Measurements from ENCODE around the gene RSPH9. TPM values are rescaled to one million over a fixed set of nuclear protein-coding genes. Genes with fewer than 3 reads are reported as not detected.

The RSPH9 gene
- total RNA-seq, 1 experiment from 2014 or later: not detected

DNA sequence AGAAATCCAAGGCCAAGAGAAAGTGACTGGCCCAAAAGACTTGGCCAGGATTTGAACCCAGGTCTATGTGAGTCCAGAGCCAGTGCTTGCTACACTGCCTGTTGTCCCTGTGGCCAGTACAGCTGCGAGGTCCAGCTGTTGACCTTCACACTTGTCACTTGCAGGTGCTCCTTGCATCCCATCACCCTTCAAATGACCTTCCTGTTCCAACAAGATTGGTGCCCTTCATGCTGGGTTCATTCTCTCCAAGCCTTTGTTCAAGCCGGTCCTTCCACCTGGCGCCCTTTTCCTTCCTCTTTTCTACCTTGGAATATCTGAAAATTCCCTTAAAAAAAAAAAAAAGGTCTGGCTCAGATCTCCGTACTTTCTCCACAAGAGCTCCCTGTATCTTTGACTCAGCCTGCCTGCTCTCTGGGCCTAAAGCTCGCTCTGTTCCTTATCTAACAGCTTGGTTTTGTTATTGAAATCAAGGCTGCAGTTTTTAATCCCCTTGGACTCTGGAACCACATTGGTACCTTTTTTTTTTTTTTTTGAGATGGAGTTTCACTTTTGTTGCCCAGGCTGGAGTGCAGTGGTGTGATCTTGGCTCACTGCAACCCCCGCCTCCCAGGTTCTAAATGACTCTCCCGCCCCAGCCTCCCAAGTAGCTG is 64.9 kb downstream of the RSPH9 start:
- no peak for DNase-seq (ENCODE audit: low read depth)

DNA sequence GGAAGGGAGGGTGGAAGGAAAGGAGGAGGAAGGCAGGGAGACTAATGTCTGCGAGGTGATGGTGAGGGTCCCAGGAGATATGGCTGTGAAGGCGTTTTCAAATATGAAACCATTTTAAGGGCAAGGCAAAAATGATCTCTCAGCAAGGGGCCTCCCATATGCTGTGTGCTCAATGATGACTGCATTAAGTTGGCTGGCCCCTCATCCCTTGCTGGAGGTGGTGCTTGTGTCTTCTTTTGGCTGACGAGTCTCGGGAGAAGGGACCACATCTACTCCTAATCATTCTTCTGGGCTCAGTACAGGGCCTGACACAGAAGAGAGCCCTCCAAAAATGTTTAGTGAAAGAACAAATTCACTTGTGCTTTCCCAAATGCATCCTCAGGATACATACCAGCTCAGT is 65.7 kb downstream of the RSPH9 start:
- DNase-seq (ENCODE audit: low read depth): no peak

DNA sequence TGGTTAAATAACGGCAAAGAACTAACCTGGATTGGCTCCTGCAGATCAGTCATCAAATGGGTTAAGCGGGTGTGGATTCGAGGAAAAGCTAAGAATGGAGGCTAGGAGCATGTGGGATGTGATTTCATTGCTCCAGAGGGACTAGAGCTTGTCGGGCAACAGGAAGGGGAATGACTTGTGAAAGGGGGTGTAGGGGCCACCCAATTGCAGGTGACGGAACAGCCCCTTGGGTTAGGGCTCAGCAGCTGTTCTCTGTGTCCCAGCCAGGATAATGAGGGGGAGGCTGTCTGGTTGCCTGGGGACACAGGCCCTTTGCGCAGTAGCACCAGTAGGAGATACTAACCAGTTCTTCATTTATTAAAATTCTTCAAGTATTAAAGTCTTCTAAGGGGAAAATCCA is 67.7 kb downstream of the RSPH9 start:
- DNase-seq (ENCODE audit: low read depth): no peak

DNA sequence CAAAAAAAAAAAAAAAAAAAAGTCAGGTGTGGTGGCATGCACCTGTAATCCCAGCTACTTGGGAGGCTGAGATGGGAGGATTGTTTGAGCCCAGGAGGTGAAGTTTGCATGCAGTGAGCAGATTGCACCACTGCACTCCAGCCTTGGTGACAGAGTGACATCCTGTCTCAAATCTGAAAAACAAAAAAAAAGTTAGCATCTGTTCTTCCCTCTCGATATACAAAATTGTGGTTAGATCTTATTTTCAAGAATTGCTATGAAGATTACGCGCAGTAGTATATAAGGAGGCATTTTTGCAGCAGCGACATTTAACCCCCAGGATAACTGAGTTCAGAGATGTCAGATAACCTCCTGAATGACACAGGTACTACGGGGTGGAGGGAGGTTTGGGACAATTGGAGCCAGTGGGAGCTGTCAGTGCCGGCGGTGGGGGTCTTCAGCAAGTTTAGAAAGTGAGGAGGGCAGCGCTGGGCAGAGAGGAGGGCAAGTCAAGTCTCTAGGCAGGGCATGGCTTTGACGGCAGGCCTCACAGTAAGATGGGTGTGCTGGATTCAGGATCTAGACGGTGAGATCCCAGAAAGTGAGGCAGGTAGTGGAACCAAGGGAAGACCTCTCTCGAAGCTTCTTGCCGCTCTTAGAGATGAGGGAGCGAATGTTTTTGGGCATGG is 68.9 kb downstream of the RSPH9 start:
- DNase-seq (ENCODE audit: low read depth): no peak

DNA sequence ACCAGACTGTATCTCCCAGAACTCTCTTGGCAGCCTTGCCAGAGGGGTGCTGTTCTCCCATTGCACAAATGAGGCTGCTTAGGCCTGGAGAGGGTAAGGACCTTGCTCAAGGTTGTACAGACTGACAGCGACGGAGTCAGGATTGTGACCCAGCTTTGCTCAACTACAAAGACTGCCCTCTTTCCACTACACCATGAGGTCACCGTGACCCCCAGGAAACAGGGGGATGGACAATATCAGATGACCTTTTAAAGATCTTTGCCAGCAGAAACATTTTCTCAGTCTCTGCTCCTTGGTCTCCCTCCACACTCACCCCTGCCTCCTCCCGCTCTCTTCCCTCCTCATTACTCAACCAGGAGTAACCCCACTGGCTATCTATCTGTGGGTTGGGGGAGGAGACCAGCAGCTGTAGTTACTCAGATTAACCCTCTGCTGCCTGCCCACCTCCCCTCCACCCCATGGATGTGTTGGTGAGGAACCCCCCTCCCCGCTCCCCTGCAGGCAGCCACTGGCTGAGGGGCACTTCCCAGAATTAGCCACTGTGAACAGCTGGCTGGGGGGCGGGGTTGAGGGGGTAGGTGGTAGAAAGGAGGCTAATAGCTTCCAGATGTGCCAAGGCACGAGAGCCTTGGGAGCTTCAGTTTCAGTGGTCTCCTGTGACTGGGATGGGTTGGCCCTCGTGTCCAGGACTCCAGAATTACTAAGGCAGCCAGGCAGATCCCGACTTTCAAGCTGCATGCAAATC is 69.6 kb downstream of the RSPH9 start:
- peak; percentile 62 for DNase-seq (ENCODE audit: low read depth)

DNA sequence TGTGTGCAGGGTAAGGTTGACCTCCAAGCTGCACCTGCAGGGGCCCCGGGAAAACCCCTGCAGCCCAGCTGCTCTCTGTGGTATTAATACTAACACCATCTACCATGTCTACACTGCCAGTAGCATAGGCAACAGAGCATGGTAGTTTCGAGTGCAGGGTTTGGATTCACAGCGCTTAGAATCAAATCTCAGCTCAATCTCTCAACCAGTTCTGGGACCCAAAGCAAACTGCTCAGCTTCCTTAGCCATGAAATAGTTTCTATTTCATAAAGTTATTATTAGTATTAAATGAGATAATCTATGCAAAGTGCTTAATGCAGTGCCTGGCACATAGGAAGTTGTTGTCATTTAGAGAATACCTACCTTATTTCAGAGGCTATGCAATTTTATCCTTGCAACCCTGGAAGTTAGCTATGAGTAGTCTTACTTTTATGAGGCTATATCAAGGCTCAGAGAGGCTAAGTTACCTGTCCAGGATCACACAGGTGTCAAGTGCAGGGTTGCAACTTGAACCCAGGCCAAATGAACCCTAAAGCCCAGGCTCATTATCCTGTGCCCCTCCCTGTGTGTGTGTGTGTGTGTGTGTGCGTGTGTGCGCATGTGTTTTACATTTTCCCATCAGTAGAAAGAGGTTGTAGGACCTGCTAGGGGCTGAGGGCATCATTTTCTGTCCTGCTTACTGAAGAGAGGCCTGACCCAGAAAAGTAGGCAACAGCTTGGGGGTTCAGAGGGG is 70.4 kb downstream of the RSPH9 start:
- no peak for DNase-seq (ENCODE audit: low read depth)

DNA sequence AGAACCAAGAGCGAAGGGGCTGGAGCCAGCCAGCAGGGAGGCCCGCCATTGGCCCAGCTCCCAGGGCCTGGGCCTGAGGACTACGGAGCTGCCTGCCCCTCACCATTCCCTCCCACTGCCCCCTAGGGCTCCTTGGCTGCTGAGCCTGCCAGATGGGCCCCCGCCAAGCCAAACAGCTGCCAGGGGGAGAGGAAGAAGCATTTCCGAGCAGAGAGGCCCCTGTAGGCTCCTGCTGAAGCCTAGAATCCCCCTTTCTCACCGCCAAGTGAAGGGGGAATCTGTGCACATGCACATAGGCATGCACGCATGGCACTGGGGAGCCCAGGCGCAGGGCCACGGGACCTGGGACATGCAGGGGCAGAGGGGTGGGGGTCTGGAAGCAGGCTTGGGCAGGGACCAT is 71.3 kb downstream of the RSPH9 start:
- peak; percentile 61 for DNase-seq (ENCODE audit: low read depth)

DNA sequence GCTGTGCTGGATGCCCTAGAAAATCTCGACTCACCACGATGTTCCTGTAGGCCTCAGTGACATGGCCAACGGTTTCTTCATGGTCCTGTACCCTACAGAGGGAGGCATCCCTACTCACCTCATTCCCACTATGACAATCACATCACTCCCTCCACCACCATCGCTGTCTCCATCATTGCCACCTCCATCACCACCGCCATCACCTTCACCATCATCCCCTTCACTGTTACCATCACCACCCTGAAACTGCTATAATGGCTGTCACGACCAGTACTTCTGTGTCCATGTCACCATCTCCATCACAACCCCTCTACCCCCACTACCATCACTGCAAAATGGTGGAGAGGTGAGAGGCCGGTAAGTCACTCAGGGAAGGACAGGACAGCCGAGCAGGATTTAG is 72.6 kb downstream of the RSPH9 start:
- DNase-seq (ENCODE audit: low read depth): no peak

DNA sequence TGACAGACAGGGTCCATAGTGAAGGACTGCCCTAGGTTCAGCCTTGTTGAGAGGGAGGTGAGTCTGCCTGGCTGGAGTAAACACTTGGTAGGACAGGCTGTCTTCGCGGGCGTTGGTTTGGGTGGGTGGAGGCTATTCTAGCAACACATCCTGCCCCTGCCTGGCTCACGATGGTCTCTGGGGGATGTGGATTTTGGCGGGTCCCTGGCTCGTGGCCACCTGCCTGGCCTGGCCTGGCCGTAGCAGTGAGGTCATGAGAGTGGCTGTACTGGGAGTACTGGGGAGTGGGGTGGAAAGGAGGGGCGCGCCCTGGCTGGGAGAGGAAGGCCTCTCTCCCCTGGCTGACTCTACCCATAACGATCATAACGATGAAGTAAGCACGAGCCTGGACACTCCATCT is 73.0 kb downstream of the RSPH9 start:
- DNase-seq (ENCODE audit: low read depth): no peak

DNA sequence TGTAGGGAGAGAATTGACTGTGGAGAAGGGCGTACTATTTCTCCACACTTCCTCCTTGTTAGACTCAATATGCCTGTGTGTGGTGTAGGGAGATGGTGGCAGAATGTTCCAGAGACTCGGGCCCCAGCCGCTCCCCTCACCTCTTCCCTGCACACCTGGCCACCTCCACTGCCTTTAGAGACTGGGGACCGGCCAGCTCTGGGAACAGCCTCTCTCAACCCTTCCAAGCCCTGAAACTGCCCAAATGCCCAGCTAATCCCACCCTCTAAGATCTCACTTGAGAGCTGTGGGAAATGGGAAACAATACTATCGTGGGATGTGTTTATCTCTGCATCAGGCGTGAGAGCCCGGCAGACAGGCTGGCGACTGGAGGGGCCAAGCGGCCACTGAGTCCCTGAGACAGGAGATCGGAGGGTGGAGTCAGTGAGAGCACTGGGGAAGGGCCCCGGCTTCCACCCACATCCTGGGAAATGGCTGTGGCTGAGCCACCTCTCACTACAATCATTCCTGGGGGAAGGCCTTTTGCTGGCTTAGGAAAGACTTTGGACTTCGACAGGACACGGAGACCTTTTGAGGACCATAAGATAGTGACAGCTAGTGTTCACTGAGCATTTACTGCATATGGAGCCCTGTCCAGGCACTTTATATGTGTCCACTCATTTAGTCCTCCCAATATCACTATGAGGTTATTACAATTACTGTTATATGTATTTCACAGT is 73.7 kb downstream of the RSPH9 start:
- no peak for DNase-seq (ENCODE audit: low read depth)

DNA sequence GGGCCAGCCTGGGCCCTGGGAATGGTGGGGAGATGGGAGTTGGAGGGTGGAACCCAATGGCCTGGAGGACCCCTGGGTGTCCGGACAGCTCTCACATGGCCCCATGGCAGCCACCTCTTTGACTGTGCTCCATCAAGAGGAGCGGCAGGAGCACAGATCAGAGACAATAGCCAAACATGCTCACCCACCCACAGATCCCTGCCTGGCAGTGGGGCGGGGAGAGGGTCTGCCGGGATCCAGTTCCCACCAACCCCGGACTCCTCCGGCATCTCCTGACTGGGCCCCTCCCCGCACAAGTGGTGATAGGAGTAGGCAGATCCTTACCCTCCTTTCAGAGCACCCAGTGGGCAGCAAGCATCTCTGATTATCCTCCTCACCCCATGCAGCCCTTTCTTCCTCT is 74.7 kb downstream of the RSPH9 start:
- DNase-seq (ENCODE audit: low read depth): no peak

DNA sequence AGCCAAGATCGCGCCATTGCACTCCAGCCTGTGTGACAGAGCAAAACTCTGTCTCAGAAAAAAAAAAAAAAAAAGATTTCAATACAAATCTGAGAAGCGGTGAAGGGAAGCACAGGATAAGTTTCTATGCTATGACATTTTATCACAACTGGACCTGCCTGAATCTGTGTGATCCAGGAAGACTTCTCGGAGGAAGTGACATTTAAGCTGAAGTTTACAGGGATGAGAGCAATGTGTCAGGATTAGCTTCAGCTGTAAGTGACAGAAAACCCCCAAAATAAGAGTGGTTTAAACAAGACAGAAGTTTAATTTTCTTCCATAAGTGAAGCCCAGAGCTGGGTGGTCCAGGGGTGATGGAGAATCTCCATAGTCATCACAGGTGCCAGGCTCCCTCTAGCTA is 76.2 kb downstream of the RSPH9 start:
- no peak for DNase-seq (ENCODE audit: low read depth)

Other genes starting within 250 kb of the RSPH9 start
- gene ABCC10, start 217.5 kb upstream of the RSPH9 start, total RNA-seq (2014; rRNA removed; shearing (Covaris generic)): 7.9 and 32.4 TPM in 2 replicates
- 1.4 and 2.4 TPM in 2 replicates for gene DLK2, start 189.5 kb upstream of the RSPH9 start, total RNA-seq (2014; rRNA removed; shearing (Covaris generic))
- 16.8 and 16.9 TPM in 2 replicates for gene TJAP1, start 167.5 kb upstream of the RSPH9 start, total RNA-seq (2014; rRNA removed; shearing (Covaris generic))
- gene LRRC73, start 134.7 kb upstream of the RSPH9 start, total RNA-seq (2014; rRNA removed; shearing (Covaris generic)): 2.1 TPM in 1 of 2 replicates, not detected in the other
- gene YIPF3, start 128.1 kb upstream of the RSPH9 start, total RNA-seq (2014; rRNA removed; shearing (Covaris generic)): 127 and 129 TPM in 2 replicates
- 71.7 and 72.6 TPM in 2 replicates for gene POLR1C, start 127.9 kb upstream of the RSPH9 start, total RNA-seq (2014; rRNA removed; shearing (Covaris generic))
- gene XPO5, start 69.0 kb upstream of the RSPH9 start, total RNA-seq (2014; rRNA removed; shearing (Covaris generic)): 57.6 and 62.1 TPM in 2 replicates
- gene POLH, start 68.9 kb upstream of the RSPH9 start, total RNA-seq (2014; rRNA removed; shearing (Covaris generic)): 14.3 and 14.7 TPM in 2 replicates
- 50.3 and 55.5 TPM in 2 replicates for gene GTPBP2, start 15.8 kb upstream of the RSPH9 start, total RNA-seq (2014; rRNA removed; shearing (Covaris generic))
- 24.1 and 59.5 TPM in 2 replicates for gene MAD2L1BP, start 9.2 kb upstream of the RSPH9 start, total RNA-seq (2014; rRNA removed; shearing (Covaris generic))
- 70.7 and 77.8 TPM in 2 replicates for gene MRPS18A, start 42.8 kb downstream of the RSPH9 start, total RNA-seq (2014; rRNA removed; shearing (Covaris generic))
- 57.1 and 77.5 TPM in 2 replicates for gene VEGFA, start 125.2 kb downstream of the RSPH9 start, total RNA-seq (2014; rRNA removed; shearing (Covaris generic))